Endodermal cell (in vitro differentiated cells): Measurements from ENCODE around the gene ADCY3. TPM values are rescaled to one million over a fixed set of nuclear protein-coding genes. Genes with fewer than 3 reads are reported as not detected.

Experiments used
- DNase-seq: peaks from one replicate; pipeline ENCODE4 v3.0.0-alpha.2; 2017
- H3K27ac ChIP-seq: 2 replicates; pipeline ENCODE4 v1.5.1; 2013; ENCODE audit warnings: mild to moderate bottlenecking, low read depth, low read length, moderate library complexity
- H3K27me3 ChIP-seq: 2 replicates; pipeline ENCODE4 v1.6.1; 2013; ENCODE audit warnings: mild to moderate bottlenecking, low read length, moderate library complexity; ENCODE audit not compliant: insufficient read depth, control insufficient read depth, poor library complexity, severe bottlenecking
- H3K36me3 ChIP-seq: 2 replicates; pipeline ENCODE4 v1.7.0; 2013; ENCODE audit warnings: mild to moderate bottlenecking, low read length, moderate library complexity; ENCODE audit not compliant: control insufficient read depth, insufficient read depth
- H3K4me1 ChIP-seq: one replicate; pipeline ENCODE4 v1.7.0; 2013; ENCODE audit warnings: low read length; ENCODE audit not compliant: control insufficient read depth, insufficient read depth
- H3K4me3 ChIP-seq: 2 replicates; pipeline ENCODE4 v1.5.1; 2013; ENCODE audit warnings: mild to moderate bottlenecking, low read length, moderate library complexity
- H3K9ac ChIP-seq: 2 replicates; pipeline ENCODE4 v1.6.1; 2013; ENCODE audit warnings: mild to moderate bottlenecking, low read length, moderate library complexity; ENCODE audit not compliant: poor library complexity, severe bottlenecking; ENCODE audit errors: extremely low read depth
- H3K9me3 ChIP-seq: 2 replicates; pipeline ENCODE4 v1.6.1; 2013; ENCODE audit warnings: mild to moderate bottlenecking, low read length, moderate library complexity; ENCODE audit not compliant: control insufficient read depth
- H3K27ac Mint-ChIP-seq: 2 replicates; pipeline ENCODE4 v1.8.0; 2020; ENCODE audit warnings: mixed read lengths
- H3K27me3 Mint-ChIP-seq: 2 replicates; pipeline ENCODE4 v1.8.0; 2021; ENCODE audit warnings: mild to moderate bottlenecking, mixed read lengths; ENCODE audit not compliant: insufficient read depth
- H3K36me3 Mint-ChIP-seq: 2 replicates; pipeline ENCODE4 v1.8.0; 2020; ENCODE audit warnings: low read depth, mixed read lengths
- H3K4me1 Mint-ChIP-seq: 2 replicates; pipeline ENCODE4 v1.8.0; 2020; ENCODE audit warnings: mixed read lengths
- H3K4me3 Mint-ChIP-seq: 2 replicates; pipeline ENCODE4 v1.8.0; 2020; ENCODE audit warnings: mild to moderate bottlenecking, moderate library complexity, mixed read lengths
- H3K9me3 Mint-ChIP-seq: 2 replicates; pipeline ENCODE4 v1.8.0; 2020; ENCODE audit warnings: mild to moderate bottlenecking, mixed read lengths
- CTCF ChIP-seq: fragments of 200-600 bp; sonication (generic); conservative IDR thresholded peaks from 2 replicates; pipeline ENCODE4 v1.5.0; 2021; ENCODE audit warnings: antibody characterized with exemption, mild to moderate bottlenecking
- WGBS, 2 experiments: methylation state at CpG; one replicate each; pipeline versions ENCODE4 v1.1.5 to v1.1.7; 2013; ENCODE audit warnings: missing lambda C conversion rate in 2 of 2, mixed read lengths in 1 of 2; ENCODE audit not compliant: insufficient coverage in 1 of 2, insufficient read length in 1 of 2; 5-methylcytosine and 5-hydroxymethylcytosine counted together
- total RNA-seq, 2 donors: library from RNA; stranded (reverse); fragmentation: NEBNext Ultra II Directional in 1 of 2; extraction: Animal tissue kit (Norgen Biotek cat#: 25700) in 1 of 2; gene quantifications; 2 replicates in 1 of 2; 3 replicates in 1 of 2; pipeline ENCODE4 v1.2.1, GENCODE V29; 2021

The ADCY3 gene
- total RNA-seq, 2 donors from 2014 or later = 29.8 to 41.2 TPM

- Histone ChIP-seq H3K4me1 (no peaks in the 10 kb centered on the region), H3K27ac (no peak overlapping the region), H3K9me3 (peaks cover 21% of the 10 kb centered on the region), H3K9ac (no peak overlapping the region), H3K27me3 (no peaks in the 10 kb centered on the region), H3K4me3 (no peak overlapping the region), H3K36me3 (peaks cover 61% of the 10 kb centered on the region)
- no peaks in the 10 kb centered on the region for H3K4me1 Mint-ChIP-seq
- no peak for TF ChIP-seq CTCF
- H3K36me3 Mint-ChIP-seq = peaks cover 73% of the 10 kb centered on the region
- peaks cover 11% of the 10 kb centered on the region for H3K9me3 Mint-ChIP-seq
- H3K27ac Mint-ChIP-seq = no peak overlapping the region
- H3K4me3 Mint-ChIP-seq = no peak overlapping the region
- H3K27me3 Mint-ChIP-seq = no peaks in the 10 kb centered on the region
- no peak for DNase-seq
Observed at GRCh38 chr2:24959761-24960160, 39.7 kb upstream of the ADCY3 start.

- no peak overlapping the region for H3K9ac ChIP-seq
- no peak for TF ChIP-seq CTCF
- H3K27ac ChIP-seq = no peak overlapping the region
- no peaks in the 10 kb centered on the region for H3K27me3 ChIP-seq
- H3K4me1 ChIP-seq = no peaks in the 10 kb centered on the region
- H3K4me3 ChIP-seq = no peak overlapping the region
- H3K9me3 ChIP-seq = peaks cover 22% of the 10 kb centered on the region
- Mint-ChIP-seq H3K27me3 (no peaks in the 10 kb centered on the region), H3K27ac (no peak overlapping the region), H3K9me3 (peaks cover 11% of the 10 kb centered on the region), H3K4me1 (no peaks in the 10 kb centered on the region), H3K4me3 (no peak overlapping the region), H3K36me3 (peaks cover 77% of the 10 kb centered on the region)
- peaks cover 61% of the 10 kb centered on the region for H3K36me3 ChIP-seq
- no peak for DNase-seq
- WGBS, 2 experiments = 96 to 100% methylated on average over 1 to 3 of the region's 3 CpGs
Observed at GRCh38 chr2:24958411-24958935, 38.4 kb upstream of the ADCY3 start.

GRCh38 chr2:24957976-24958375 is 37.9 kb upstream of the ADCY3 start:
- WGBS, 2 experiments = 91 to 100% methylated on average over 1 of the region's 2 CpGs
- peaks cover 22% of the 10 kb centered on the region for H3K9me3 ChIP-seq
- Mint-ChIP-seq H3K27me3 (no peaks in the 10 kb centered on the region), H3K36me3 (peaks cover 75% of the 10 kb centered on the region), H3K9me3 (peaks cover 11% of the 10 kb centered on the region), H3K27ac (no peak overlapping the region), H3K4me3 (no peak overlapping the region), H3K4me1 (no peaks in the 10 kb centered on the region)
- H3K27ac ChIP-seq = no peak overlapping the region
- H3K4me1 ChIP-seq = no peaks in the 10 kb centered on the region
- peaks cover 59% of the 10 kb centered on the region for H3K36me3 ChIP-seq
- no peak for DNase-seq
- TF ChIP-seq CTCF = no peak
- H3K4me3 ChIP-seq = no peak overlapping the region
- H3K27me3 ChIP-seq = no peaks in the 10 kb centered on the region
- H3K9ac ChIP-seq = no peak overlapping the region
